GM23338 (cell line): ENCODE measurements around the gene AGXT. TPM values are rescaled to one million over a fixed set of nuclear protein-coding genes. Genes with fewer than 3 reads are reported as not detected.
A peak's percentile ranks its signal among the peaks of the same experiment; 100 is the strongest.

Experiments
- ATAC-seq: fragments of 200-7000 bp; cut with Tn5 transposase; 3 replicates; pipeline ENCODE4 v1.9.1; 2020
- DNase-seq: peaks from one replicate; pipeline ENCODE4 v3.0.0-alpha.2; 2015; ENCODE audit warnings: low spot score
- H2AFZ ChIP-seq: fragments of 200-600 bp; sonication (generic); 2 replicates; pipeline ENCODE4 v1.8.0; 2016; ENCODE audit warnings: antibody characterized with exemption, mild to moderate bottlenecking, moderate library complexity
- H3F3A ChIP-seq: fragments of 200-600 bp; sonication (generic); replicated peaks from 2 replicates; pipeline ENCODE4 v1.8.0; 2017; ENCODE audit warnings: antibody characterized with exemption, mixed run types, low read depth
- H3K27ac ChIP-seq: fragments of 200-600 bp; sonication (generic); 2 replicates; pipeline ENCODE4 v1.6.1; 2016; ENCODE audit warnings: low read depth
- H3K27me3 ChIP-seq: fragments of 200-600 bp; sonication (generic); 2 replicates; pipeline ENCODE4 v1.8.0; 2016; ENCODE audit warnings: mild to moderate bottlenecking, mixed run types, moderate library complexity; ENCODE audit not compliant: insufficient read depth
- H3K36me3 ChIP-seq: fragments of 200-600 bp; sonication (generic); 2 replicates; pipeline ENCODE4 v1.8.0; 2016; ENCODE audit warnings: mild to moderate bottlenecking; ENCODE audit not compliant: insufficient read depth
- H3K4me1 ChIP-seq: fragments of 200-600 bp; sonication (generic); 2 replicates; pipeline ENCODE4 v1.8.0; 2016; ENCODE audit warnings: mild to moderate bottlenecking, moderate library complexity; ENCODE audit not compliant: insufficient read depth
- H3K4me2 ChIP-seq: fragments of 200-600 bp; sonication (generic); 2 replicates; pipeline ENCODE4 v1.7.1; 2017; ENCODE audit warnings: mixed run types
- H3K4me3 ChIP-seq: fragments of 200-600 bp; sonication (generic); 2 replicates; pipeline ENCODE4 v1.6.1; 2016; ENCODE audit warnings: mixed run types
- H3K79me2 ChIP-seq: fragments of 200-600 bp; sonication (generic); replicated peaks from 2 replicates; pipeline ENCODE4 v1.8.0; 2017; ENCODE audit warnings: mild to moderate bottlenecking; ENCODE audit not compliant: insufficient read depth
- H3K9me2 ChIP-seq: fragments of 200-600 bp; sonication (generic); 2 replicates; pipeline ENCODE4 v1.8.0; 2017; ENCODE audit not compliant: insufficient read depth
- H4K20me1 ChIP-seq: fragments of 200-600 bp; sonication (generic); replicated peaks from 2 replicates; pipeline ENCODE4 v1.8.0; 2017; ENCODE audit warnings: mild to moderate bottlenecking; ENCODE audit not compliant: insufficient read depth
- H3K27ac Mint-ChIP-seq: 2 replicates; pipeline ENCODE4 v1.8.0; 2020; ENCODE audit warnings: inconsistent platforms, mild to moderate bottlenecking, moderate library complexity, mixed read lengths
- H3K27me3 Mint-ChIP-seq: 3 replicates; pipeline ENCODE4 v1.8.0; 2022; ENCODE audit warnings: low read depth, mild to moderate bottlenecking, moderate library complexity, mixed read lengths, inconsistent platforms; ENCODE audit not compliant: insufficient read depth, poor library complexity
- H3K36me3 Mint-ChIP-seq: 3 replicates; pipeline ENCODE4 v1.8.0; 2021; ENCODE audit warnings: low read depth, mild to moderate bottlenecking, inconsistent platforms, moderate library complexity, mixed read lengths
- H3K4me1 Mint-ChIP-seq: 3 replicates; pipeline ENCODE4 v1.8.0; 2020; ENCODE audit warnings: mild to moderate bottlenecking, inconsistent platforms, mixed read lengths
- H3K4me3 Mint-ChIP-seq: 3 replicates; pipeline ENCODE4 v1.8.0; 2021; ENCODE audit warnings: moderate library complexity, mild to moderate bottlenecking, inconsistent platforms, mixed read lengths
- H3K9me3 Mint-ChIP-seq: 3 replicates; pipeline ENCODE4 v1.8.0; 2020; ENCODE audit warnings: moderate library complexity, mild to moderate bottlenecking, inconsistent platforms, mixed read lengths
- CREB1 ChIP-seq: fragments of 250-450 bp; sonication (Bioruptor Pico); IDR thresholded peaks from 2 replicates; pipeline ENCODE4 v1.5.0; 2020; ENCODE audit warnings: low read depth, mild to moderate bottlenecking, moderate library complexity
- CTCF ChIP-seq, 2 experiments: fragments of 200-600 bp in 1 of 2; sonication (generic) in 1 of 2; conservative IDR thresholded peaks; 2 replicates each; pipeline versions ENCODE4 v1.5.1 to v1.6.1; 2016 to 2017; ENCODE audit warnings: antibody characterized with exemption in 2 of 2, low read depth in 2 of 2, mild to moderate bottlenecking in 2 of 2, moderate library complexity in 1 of 2
- ETS1 ChIP-seq: IDR thresholded peaks from 2 replicates; pipeline ENCODE4 v1.6.1; 2016; ENCODE audit warnings: antibody characterized with exemption
- EZH2 ChIP-seq: fragments of 200-600 bp; sonication (generic); IDR thresholded peaks from one replicate; pipeline ENCODE4 v1.8.0; 2017; ENCODE audit warnings: antibody characterized with exemption, mild to moderate bottlenecking, low read depth; ENCODE audit not compliant: unreplicated experiment
- EZH2phosphoT487 ChIP-seq: fragments of 200-600 bp; sonication (generic); IDR thresholded peaks from one replicate; pipeline ENCODE4 v1.8.1; 2018; ENCODE audit warnings: antibody characterized with exemption; ENCODE audit not compliant: unreplicated experiment
- JUNB ChIP-seq: IDR thresholded peaks from one replicate; pipeline ENCODE4 v1.6.1; 2016; ENCODE audit warnings: antibody characterized with exemption; ENCODE audit not compliant: unreplicated experiment
- NANOG ChIP-seq: IDR thresholded peaks from 2 replicates; pipeline ENCODE4 v1.6.1; 2016; ENCODE audit warnings: antibody characterized with exemption, borderline replicate concordance
- POLR2AphosphoS5 ChIP-seq: IDR thresholded peaks from 2 replicates; pipeline ENCODE4 v1.6.1; 2016; ENCODE audit warnings: antibody characterized with exemption, low read depth
- REST ChIP-seq: IDR thresholded peaks from one replicate; pipeline ENCODE4 v1.6.1; 2018; ENCODE audit warnings: antibody characterized with exemption; ENCODE audit not compliant: unreplicated experiment
- STAT1 ChIP-seq: IDR thresholded peaks from one replicate; pipeline ENCODE4 v1.6.1; 2016; ENCODE audit warnings: antibody characterized with exemption; ENCODE audit not compliant: unreplicated experiment
- ZNF114 ChIP-seq: fragments of 250-450 bp; sonication (Bioruptor Pico); IDR thresholded peaks from 2 replicates; pipeline ENCODE4 v1.5.0; 2020; ENCODE audit warnings: mild to moderate bottlenecking, moderate library complexity
- ZNF331 ChIP-seq: fragments of 250-450 bp; sonication (Bioruptor Pico); IDR thresholded peaks from 2 replicates; pipeline ENCODE4 v1.5.0; 2020; ENCODE audit warnings: low read depth, mild to moderate bottlenecking, moderate library complexity
- ZNF462 ChIP-seq: fragments of 250-450 bp; sonication (Bioruptor Pico); IDR thresholded peaks from 2 replicates; pipeline ENCODE4 v1.5.0; 2020; ENCODE audit warnings: mild to moderate bottlenecking, moderate library complexity
- polyA plus RNA-seq: library from polyadenylated mRNA; unstranded; fragments of >200 nt; fragmentation: Nextera tagmentation; extraction: Ambion mirVana; gene quantifications from 2 replicates; pipeline ENCODE4 v1.2.1, GENCODE V29; 2016
- total RNA-seq: library from RNA; depleted of rRNA; stranded (reverse); fragments of >200 nt; shearing (Covaris generic); gene quantifications from 2 replicates; pipeline ENCODE4 v1.2.3, GENCODE V29; 2014

AGXT gene
- total and polyA plus RNA-seq, 2 experiments from 2014 or later: not detected

GRCh38 chr2:240896871-240897692 lies 28.5 kb downstream of the AGXT start:
- H3K36me3 ChIP-seq: no peaks in the 10 kb centered on the region
- H3K79me2 ChIP-seq: no peaks in the 10 kb centered on the region
- no peaks in the 10 kb centered on the region for H4K20me1 ChIP-seq
- H2AFZ ChIP-seq: no peak overlapping the region
- Mint-ChIP-seq H3K27me3 (peaks cover 14% of the 10 kb centered on the region), H3K27ac (no peak overlapping the region), H3K4me3 (no peak overlapping the region), H3K36me3 (no peaks in the 10 kb centered on the region), H3K9me3 (peaks cover 10% of the 10 kb centered on the region; the same call in 1 of the 3 replicates), H3K4me1 (no peaks in the 10 kb centered on the region; the same call in 2 of the 3 replicates)
- no peaks in the 10 kb centered on the region for H3K9me2 ChIP-seq
- H3K27me3 ChIP-seq: no peaks in the 10 kb centered on the region
- H3K4me1 ChIP-seq: no peaks in the 10 kb centered on the region
- no peak overlapping the region for H3K4me3 ChIP-seq
- DNase-seq (no peak), ATAC-seq (peak; percentile 9; the same call in 1 of the 3 replicates)
- H3F3A ChIP-seq: no peaks in the 10 kb centered on the region
- H3K27ac ChIP-seq: no peak overlapping the region
- no peak overlapping the region for H3K4me2 ChIP-seq
- TF ChIP-seq NANOG (no peak), JUNB (no peak), CREB1 (CRISPR knock-in tag) (no peak), POLR2AphosphoS5 (no peak), EZH2phosphoT487 (no peak), ETS1 (no peak), ZNF331 (no peak), CTCF (conservative IDR thresholded peaks at IDR 0.05; ENCODE audit: low read depth in 2 of 2) (no peak), ZNF114 (CRISPR knock-in tag) (no peak), STAT1 (no peak), ZNF462 (CRISPR knock-in tag) (no peak), EZH2 (no peak), REST (no peak)
